Spleen (tissue), 7 donors: ENCODE data around the gene PCNX2.

Experiments
- CTCF ChIP-seq, 11 experiments: fragments of 200-600 bp in 7 of 11; fragments of 450-650 bp in 4 of 11; sonication (generic) in 4 of 11; IDR thresholded peaks in 8 of 11; conservative IDR thresholded peaks in 3 of 11; 1 replicate in 7 of 11; 2 replicates in 4 of 11; pipeline versions ENCODE4 v1.4.0 to v1.8.0; 2016 to 2021; ENCODE audit warnings: antibody characterized with exemption in 11 of 11, inconsistent platforms in 4 of 11, mild to moderate bottlenecking in 1 of 11
- POLR2AphosphoS5 ChIP-seq, 3 donors: sonication (generic); formaldehyde crosslinking; IDR thresholded peaks; one replicate each; pipeline ENCODE4 v1.5.1; 2017; ENCODE audit warnings: antibody characterized with exemption in 3 of 3
- donor health status: DM: no; HTN: no; CAD: no; lungs with moderate emphysema.
- donor health status: DM: no; HTN: no; CAD: no.
- donor health status: DM: no; HTN: no; CAD: no.

- no peak for TF ChIP-seq CTCF (IDR thresholded peaks at IDR 0.05 in 8 of 11, conservative IDR thresholded peaks at IDR 0.05 in 3 of 11)
- no peak for TF ChIP-seq POLR2AphosphoS5 (IDR thresholded peaks at IDR 0.05)
Observed at GRCh38 chr1:233293556-233294446, 1.7 kb downstream of the PCNX2 start.
